BE2C (cell line): ENCODE measurements around the gene ERCC1.

Source experiments
- DNase-seq: peaks from one replicate; pipeline ENCODE4 v3.0.0-alpha.2; 2020
- H3K27me3 ChIP-seq: fragments of 250-450 bp; sonication (Bioruptor Pico); 2 replicates; pipeline ENCODE4 v1.5.1; 2020; ENCODE audit warnings: mild to moderate bottlenecking
- H3K36me3 ChIP-seq: fragments of 250-450 bp; sonication (Bioruptor Pico); 2 replicates; pipeline ENCODE4 v1.5.1; 2020; ENCODE audit warnings: mild to moderate bottlenecking
- H3K4me1 ChIP-seq: fragments of 250-450 bp; sonication (Bioruptor Pico); 2 replicates; pipeline ENCODE4 v1.5.1; 2020
- H3K4me3 ChIP-seq: 2 replicates; pipeline ENCODE4 v1.5.1; 2011; ENCODE audit warnings: low read depth, low read length
- H3K9me3 ChIP-seq: fragments of 250-450 bp; sonication (Bioruptor Pico); 2 replicates; pipeline ENCODE4 v1.5.1; 2020
- TF ChIP-seq, protein P1 (sequence below): IDR thresholded peaks from 2 replicates; pipeline ENCODE4 v1.5.1; 2012; ENCODE audit warnings: mild to moderate bottlenecking, low read depth, low read length

The ERCC1 gene

GRCh38 chr19:45402298-45403061, 21.2 kb downstream of the ERCC1 start:
- Histone ChIP-seq H3K4me3 (peak overlapping the region; percentile 20), H3K9me3 (no peaks in the 10 kb centered on the region), H3K27me3 (peaks cover 7% of the 10 kb centered on the region; the same call in 1 of the 2 replicates), H3K36me3 (peaks cover 3% of the 10 kb centered on the region; the same call in 1 of the 2 replicates), H3K4me1 (no peaks in the 10 kb centered on the region; the same call in none of the 2 replicates)
- DNase-seq = peak; percentile 78
- TF ChIP-seq, protein P1, sequence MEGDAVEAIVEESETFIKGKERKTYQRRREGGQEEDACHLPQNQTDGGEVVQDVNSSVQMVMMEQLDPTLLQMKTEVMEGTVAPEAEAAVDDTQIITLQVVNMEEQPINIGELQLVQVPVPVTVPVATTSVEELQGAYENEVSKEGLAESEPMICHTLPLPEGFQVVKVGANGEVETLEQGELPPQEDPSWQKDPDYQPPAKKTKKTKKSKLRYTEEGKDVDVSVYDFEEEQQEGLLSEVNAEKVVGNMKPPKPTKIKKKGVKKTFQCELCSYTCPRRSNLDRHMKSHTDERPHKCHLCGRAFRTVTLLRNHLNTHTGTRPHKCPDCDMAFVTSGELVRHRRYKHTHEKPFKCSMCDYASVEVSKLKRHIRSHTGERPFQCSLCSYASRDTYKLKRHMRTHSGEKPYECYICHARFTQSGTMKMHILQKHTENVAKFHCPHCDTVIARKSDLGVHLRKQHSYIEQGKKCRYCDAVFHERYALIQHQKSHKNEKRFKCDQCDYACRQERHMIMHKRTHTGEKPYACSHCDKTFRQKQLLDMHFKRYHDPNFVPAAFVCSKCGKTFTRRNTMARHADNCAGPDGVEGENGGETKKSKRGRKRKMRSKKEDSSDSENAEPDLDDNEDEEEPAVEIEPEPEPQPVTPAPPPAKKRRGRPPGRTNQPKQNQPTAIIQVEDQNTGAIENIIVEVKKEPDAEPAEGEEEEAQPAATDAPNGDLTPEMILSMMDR = peak; percentile 82

DNA sequence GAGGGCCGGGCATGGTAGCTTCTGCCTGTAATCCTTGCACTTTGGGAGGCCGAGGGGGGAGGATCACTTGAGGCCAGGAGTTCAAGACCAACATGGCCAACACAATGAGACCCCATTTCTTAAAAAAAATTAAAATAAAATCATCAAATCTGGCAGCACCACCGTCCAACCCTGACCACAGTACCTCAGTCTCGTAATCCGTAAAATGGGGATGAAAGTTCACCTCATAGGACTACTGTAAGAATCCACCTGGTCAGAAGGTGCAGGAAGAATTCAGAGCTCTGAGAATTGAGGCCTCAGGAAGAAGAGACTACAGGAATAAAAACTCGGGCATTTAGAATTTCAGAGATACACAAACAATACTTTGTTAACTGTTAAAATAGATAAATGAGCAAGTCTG, 21.9 kb downstream of the ERCC1 start:
- TF ChIP-seq, protein P1 = no peak
- no peak for DNase-seq
- Histone ChIP-seq H3K36me3 (peaks cover under 1% of the 10 kb centered on the region; the same call in 1 of the 2 replicates), H3K27me3 (peaks cover 7% of the 10 kb centered on the region; the same call in 1 of the 2 replicates), H3K4me1 (no peaks in the 10 kb centered on the region; the same call in none of the 2 replicates), H3K4me3 (no peak overlapping the region), H3K9me3 (no peaks in the 10 kb centered on the region)

- no peak for DNase-seq
- TF ChIP-seq, protein P1 = no peak
- H3K27me3 ChIP-seq = peaks cover 7% of the 10 kb centered on the region; the same call in 1 of the 2 replicates
Measured at GRCh38 chr19:45400192-45400591, 23.5 kb downstream of the ERCC1 start.

GRCh38 chr19:45395821-45396617, 27.7 kb downstream of the ERCC1 start:
- Histone ChIP-seq H3K36me3 (no peaks in the 10 kb centered on the region), H3K9me3 (no peaks in the 10 kb centered on the region), H3K4me3 (no peak overlapping the region), H3K27me3 (no peaks in the 10 kb centered on the region), H3K4me1 (no peaks in the 10 kb centered on the region; the same call in 1 of the 2 replicates)
- TF ChIP-seq, protein P1 = no peak
- DNase-seq = no peak

More at GRCh38 chr19:45400192-45400591, 23.5 kb downstream of the ERCC1 start:
- Histone ChIP-seq H3K36me3 (no peaks in the 10 kb centered on the region), H3K4me3 (no peak overlapping the region), H3K9me3 (no peaks in the 10 kb centered on the region), H3K4me1 (no peaks in the 10 kb centered on the region; the same call in none of the 2 replicates)

- Histone ChIP-seq H3K36me3 (no peaks in the 10 kb centered on the region), H3K4me1 (no peaks in the 10 kb centered on the region), H3K9me3 (no peaks in the 10 kb centered on the region), H3K4me3 (no peak overlapping the region), H3K27me3 (peaks cover 8% of the 10 kb centered on the region)
- DNase-seq = no peak
- TF ChIP-seq, protein P1 = no peak
Measured at GRCh38 chr19:45391871-45392665, 31.6 kb downstream of the ERCC1 start.
